HG03520 (cell line): ENCODE measurements around the gene AGER.
"Not testable (repeated sequence)": the region's sequence is repeated elsewhere in the genome, so short reads cannot be mapped to it uniquely, and the experiment has no call there.

Source experiments
- ATAC-seq: cut with Tn5 transposase; IDR thresholded peaks from one replicate; pipeline ENCODE4 v1.9.1; 2021; ENCODE audit warnings: mild to moderate bottlenecking, moderate library complexity; ENCODE audit not compliant: unreplicated experiment

AGER gene

GRCh38 chr6:32151181-32151862 lies 32.7 kb downstream of the AGER start:
- ATAC-seq = no peak

GRCh38 chr6:32149932-32150870 lies 33.9 kb downstream of the AGER start:
- ATAC-seq = no peak

GRCh38 chr6:32149092-32149755 lies 34.8 kb downstream of the AGER start:
- ATAC-seq = no peak

GRCh38 chr6:32148289-32149091 lies 35.6 kb downstream of the AGER start:
- ATAC-seq = no peak

GRCh38 chr6:32147401-32148132 lies 36.5 kb downstream of the AGER start:
- no peak for ATAC-seq

- ATAC-seq = no peak
These were observed 37.4 kb downstream of the AGER start for GRCh38 chr6:32146687-32147086.

GRCh38 chr6:32146287-32146686 lies 37.8 kb downstream of the AGER start:
- ATAC-seq = no peak

GRCh38 chr6:32144238-32144637 lies 39.8 kb downstream of the AGER start:
- not testable (repeated sequence) for ATAC-seq

GRCh38 chr6:32140420-32141046 lies 43.5 kb downstream of the AGER start:
- no peak for ATAC-seq

GRCh38 chr6:32139590-32139989 lies 44.5 kb downstream of the AGER start:
- no peak for ATAC-seq

GRCh38 chr6:32137454-32137853 lies 46.6 kb downstream of the AGER start:
- no peak for ATAC-seq

- ATAC-seq = no peak
These were observed 50.3 kb downstream of the AGER start for GRCh38 chr6:32133786-32134185.

GRCh38 chr6:32132110-32132509 lies 51.9 kb downstream of the AGER start:
- ATAC-seq = no peak

GRCh38 chr6:32131439-32131948 lies 52.6 kb downstream of the AGER start:
- ATAC-seq = no peak
